Activated B cell treated with CpG ODN at 0.5 μM for 24 hours (primary cell): ENCODE measurements around the gene CCDC102B. TPM values are rescaled to one million over a fixed set of nuclear protein-coding genes. Genes with fewer than 3 reads are reported as not detected.

Experiments
- ATAC-seq: fragments of 200-7000 bp; cut with Tn5 transposase; one replicate; pipeline ENCODE4 v1.10.0; 2021; ENCODE audit warnings: low read depth, mild to moderate bottlenecking, moderate library complexity
- CTCF ChIA-PET: fragments of 350-600 bp; sonication (Branson Sonifier 250); formaldehyde crosslinking; loops from one replicate; lab custom pipeline; 2021; ENCODE audit warnings: antibody characterized with exemption; lab: Charles Lee
- POLR2A ChIA-PET: fragments of 350-600 bp; sonication (Branson Sonifier 250); formaldehyde crosslinking; loops from one replicate; lab custom pipeline; 2021; ENCODE audit warnings: antibody characterized with exemption; lab: Charles Lee
- DNase-seq: peaks from one replicate; pipeline ENCODE4 v3.0.0; 2022
- H3K27ac Mint-ChIP-seq: one replicate; pipeline ENCODE4 v1.8.0; 2020; ENCODE audit warnings: mixed read lengths
- H3K27me3 Mint-ChIP-seq: one replicate; pipeline ENCODE4 v1.8.0; 2021; ENCODE audit warnings: mixed read lengths
- H3K36me3 Mint-ChIP-seq: one replicate; pipeline ENCODE4 v1.8.0; 2021; ENCODE audit warnings: low read depth, mixed read lengths
- H3K4me1 Mint-ChIP-seq: one replicate; pipeline ENCODE4 v1.8.0; 2021; ENCODE audit warnings: mixed read lengths
- H3K4me3 Mint-ChIP-seq: one replicate; pipeline ENCODE4 v1.8.0; 2020; ENCODE audit warnings: mild to moderate bottlenecking, mixed read lengths
- H3K9me3 Mint-ChIP-seq: one replicate; pipeline ENCODE4 v1.8.0; 2020; ENCODE audit warnings: mixed read lengths
- CTCF ChIP-seq: fragments of 200-600 bp; IDR thresholded peaks from one replicate; pipeline ENCODE4 v1.8.0; 2022; ENCODE audit warnings: antibody characterized with exemption, mild to moderate bottlenecking
- intact Hi-C: fragments of 100-400 bp; cut with micrococcal nuclease; formaldehyde crosslinking; loops from one replicate; pipeline ENCODE4 v1.15.1; 2024
- total RNA-seq: library from RNA; stranded (reverse); gene quantifications from 2 replicates; pipeline ENCODE4 v1.2.3, GENCODE V29; 2022

Gene CCDC102B
- total RNA-seq, 1 donor from 2014 or later, result 1.8 TPM

- CTCF ChIA-PET, result no interaction called here
- Mint-ChIP-seq H3K36me3 (no peaks in the 10 kb centered on the region), H3K4me1 (peaks cover 7% of the 10 kb centered on the region), H3K27ac (no peak overlapping the region), H3K9me3 (no peaks in the 10 kb centered on the region), H3K4me3 (no peak overlapping the region), H3K27me3 (no peaks in the 10 kb centered on the region)
- intact Hi-C loops, result no loop called here
- TF ChIP-seq CTCF, result no peak
- ATAC-seq (no peak), DNase-seq (no peak)
- POLR2A ChIA-PET, result no interaction called here
These were observed 118.9 kb downstream of the CCDC102B start for GRCh38 chr18:68916734-68917133.

DNA sequence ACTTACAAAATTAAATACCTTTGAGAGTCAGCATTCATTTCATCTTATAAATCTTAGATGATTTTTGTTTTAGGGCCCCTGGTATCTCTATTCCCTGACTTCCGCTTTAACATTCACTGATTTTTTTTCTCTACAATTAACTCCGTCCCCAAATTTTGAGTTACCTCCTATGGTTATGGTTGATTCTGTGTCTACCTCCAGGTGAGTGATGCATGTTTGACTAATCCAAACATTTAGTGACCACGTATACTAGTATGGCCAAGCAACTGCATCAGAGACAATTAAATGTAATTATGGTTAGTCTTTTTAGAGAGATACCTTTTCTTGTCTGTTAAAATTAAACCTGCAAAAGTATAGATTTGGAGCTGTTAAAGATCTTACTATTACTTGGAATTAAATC, 120.3 kb downstream of the CCDC102B start:
- intact Hi-C loops, result no loop called here
- no peaks in the 10 kb centered on the region for H3K27me3 Mint-ChIP-seq
- H3K4me1 Mint-ChIP-seq, result peaks cover 7% of the 10 kb centered on the region
- ChIA-PET CTCF (no interaction called here), POLR2A (no interaction called here)
- TF ChIP-seq CTCF, result no peak
- no peaks in the 10 kb centered on the region for H3K36me3 Mint-ChIP-seq
- no peak overlapping the region for H3K27ac Mint-ChIP-seq
- H3K9me3 Mint-ChIP-seq, result no peaks in the 10 kb centered on the region
- DNase-seq (no peak), ATAC-seq (no peak)
- no peak overlapping the region for H3K4me3 Mint-ChIP-seq

- DNase-seq, result no peak
- ChIA-PET POLR2A (no interaction called here), CTCF (no interaction called here)
- Mint-ChIP-seq H3K4me3 (no peak overlapping the region), H3K9me3 (no peaks in the 10 kb centered on the region), H3K4me1 (no peaks in the 10 kb centered on the region), H3K27me3 (no peaks in the 10 kb centered on the region), H3K27ac (no peak overlapping the region), H3K36me3 (no peaks in the 10 kb centered on the region)
- no peak for ATAC-seq
- TF ChIP-seq CTCF, result no peak
- intact Hi-C loops, result no loop called here
These were observed 122.0 kb downstream of the CCDC102B start for GRCh38 chr18:68919900-68920299.

- H3K9me3 Mint-ChIP-seq, result no peaks in the 10 kb centered on the region
- no peak for TF ChIP-seq CTCF
- ChIA-PET POLR2A (no interaction called here), CTCF (no interaction called here)
- no peaks in the 10 kb centered on the region for H3K4me1 Mint-ChIP-seq
- DNase-seq (no peak), ATAC-seq (no peak)
- no peak overlapping the region for H3K4me3 Mint-ChIP-seq
- H3K36me3 Mint-ChIP-seq, result no peaks in the 10 kb centered on the region
- intact Hi-C loops, result no loop called here
- H3K27me3 Mint-ChIP-seq, result no peaks in the 10 kb centered on the region
- H3K27ac Mint-ChIP-seq, result no peak overlapping the region
These were observed 124.5 kb downstream of the CCDC102B start for GRCh38 chr18:68922392-68922791.

- H3K27me3 Mint-ChIP-seq, result no peaks in the 10 kb centered on the region
These were observed 127.4 kb downstream of the CCDC102B start for GRCh38 chr18:68925268-68925667.

More at GRCh38 chr18:68925268-68925667, 127.4 kb downstream of the CCDC102B start:
- intact Hi-C loops, result no loop called here
- ChIA-PET CTCF (no interaction called here), POLR2A (no interaction called here)
- Mint-ChIP-seq H3K4me3 (no peak overlapping the region), H3K27ac (no peak overlapping the region), H3K9me3 (no peaks in the 10 kb centered on the region), H3K36me3 (no peaks in the 10 kb centered on the region), H3K4me1 (no peaks in the 10 kb centered on the region)
- ATAC-seq (no peak), DNase-seq (no peak)
- no peak for TF ChIP-seq CTCF
